A549 (cell line): ENCODE results near the gene COQ8B.

ENCODE experiments used
- EP300 ChIP-seq, 2 experiments: fragments of >200 bp; sonication (Bioruptor Twin); formaldehyde crosslinking; IDR thresholded peaks; 2 replicates in 1 of 2; 3 replicates in 1 of 2; pipeline ENCODE4 v1.6.1; 2016 to 2017
- HDAC2 ChIP-seq: fragments of 200-600 bp; sonication (generic); IDR thresholded peaks from 2 replicates; pipeline ENCODE4 v1.6.1; 2016
- TF ChIP-seq, protein P1 (sequence below): fragments of >200 bp; sonication (Bioruptor Twin); formaldehyde crosslinking; IDR thresholded peaks from 3 replicates; pipeline ENCODE4 v1.5.1; 2016
- TF ChIP-seq, protein P2 (sequence below): fragments of >200 bp; sonication (Bioruptor Twin); formaldehyde crosslinking; IDR thresholded peaks from 3 replicates; pipeline ENCODE4 v1.6.1; 2016

DNA sequence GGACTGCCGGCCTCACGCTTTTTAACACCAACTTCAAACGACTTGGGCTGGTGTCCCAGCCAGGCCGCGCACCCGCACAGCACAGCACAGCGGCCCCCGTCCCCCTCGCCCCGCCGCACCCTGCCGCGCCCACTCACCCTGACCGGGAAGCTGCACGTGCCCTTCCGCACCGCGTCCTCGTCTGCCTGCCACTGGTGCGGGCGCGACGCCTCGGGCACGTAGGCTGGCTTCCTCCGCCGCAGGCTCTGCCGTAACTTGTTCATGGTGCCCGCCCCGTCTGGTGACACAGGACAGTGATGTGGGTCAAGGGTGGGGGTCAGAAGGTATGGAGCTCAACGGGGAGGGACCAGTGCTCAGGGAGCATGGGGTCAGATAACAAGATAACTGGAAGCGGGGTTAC is 32.4 kb downstream of the COQ8B start:
- TF ChIP-seq HDAC2 = no peak
- no peak for TF ChIP-seq EP300 (IDR thresholded peaks at IDR 0.05)
- TF ChIP-seq, protein P1, sequence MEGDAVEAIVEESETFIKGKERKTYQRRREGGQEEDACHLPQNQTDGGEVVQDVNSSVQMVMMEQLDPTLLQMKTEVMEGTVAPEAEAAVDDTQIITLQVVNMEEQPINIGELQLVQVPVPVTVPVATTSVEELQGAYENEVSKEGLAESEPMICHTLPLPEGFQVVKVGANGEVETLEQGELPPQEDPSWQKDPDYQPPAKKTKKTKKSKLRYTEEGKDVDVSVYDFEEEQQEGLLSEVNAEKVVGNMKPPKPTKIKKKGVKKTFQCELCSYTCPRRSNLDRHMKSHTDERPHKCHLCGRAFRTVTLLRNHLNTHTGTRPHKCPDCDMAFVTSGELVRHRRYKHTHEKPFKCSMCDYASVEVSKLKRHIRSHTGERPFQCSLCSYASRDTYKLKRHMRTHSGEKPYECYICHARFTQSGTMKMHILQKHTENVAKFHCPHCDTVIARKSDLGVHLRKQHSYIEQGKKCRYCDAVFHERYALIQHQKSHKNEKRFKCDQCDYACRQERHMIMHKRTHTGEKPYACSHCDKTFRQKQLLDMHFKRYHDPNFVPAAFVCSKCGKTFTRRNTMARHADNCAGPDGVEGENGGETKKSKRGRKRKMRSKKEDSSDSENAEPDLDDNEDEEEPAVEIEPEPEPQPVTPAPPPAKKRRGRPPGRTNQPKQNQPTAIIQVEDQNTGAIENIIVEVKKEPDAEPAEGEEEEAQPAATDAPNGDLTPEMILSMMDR = no peak
- TF ChIP-seq, protein P2, sequence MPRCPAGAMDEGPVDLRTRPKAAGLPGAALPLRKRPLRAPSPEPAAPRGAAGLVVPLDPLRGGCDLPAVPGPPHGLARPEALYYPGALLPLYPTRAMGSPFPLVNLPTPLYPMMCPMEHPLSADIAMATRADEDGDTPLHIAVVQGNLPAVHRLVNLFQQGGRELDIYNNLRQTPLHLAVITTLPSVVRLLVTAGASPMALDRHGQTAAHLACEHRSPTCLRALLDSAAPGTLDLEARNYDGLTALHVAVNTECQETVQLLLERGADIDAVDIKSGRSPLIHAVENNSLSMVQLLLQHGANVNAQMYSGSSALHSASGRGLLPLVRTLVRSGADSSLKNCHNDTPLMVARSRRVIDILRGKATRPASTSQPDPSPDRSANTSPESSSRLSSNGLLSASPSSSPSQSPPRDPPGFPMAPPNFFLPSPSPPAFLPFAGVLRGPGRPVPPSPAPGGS = no peak
